Hepatocyte (in vitro differentiated cells): ENCODE measurements around the gene AEN.

Source experiments
- CTCF ChIP-seq: fragments of 200-600 bp; sonication (generic); IDR thresholded peaks from 2 replicates; pipeline ENCODE4 v1.5.1; 2016; ENCODE audit warnings: antibody characterized with exemption, mild to moderate bottlenecking; ENCODE audit not compliant: poor library complexity
- EZH2 ChIP-seq: fragments of 200-600 bp; sonication (generic); IDR thresholded peaks from 2 replicates; pipeline ENCODE4 v1.6.1; 2016; ENCODE audit warnings: antibody characterized with exemption, mild to moderate bottlenecking, borderline replicate concordance
- EZH2phosphoT487 ChIP-seq: fragments of 200-600 bp; sonication (generic); IDR thresholded peaks from one replicate; pipeline ENCODE4 v1.6.1; 2018; ENCODE audit warnings: antibody characterized with exemption, mild to moderate bottlenecking, low read depth, moderate library complexity; ENCODE audit not compliant: unreplicated experiment, severe bottlenecking

- TF ChIP-seq CTCF (no peak), EZH2 (no peak), EZH2phosphoT487 (no peak)
Measured at GRCh38 chr15:88579322-88579721, 41.8 kb upstream of the AEN start.
